SU-DHL-6 (cell line): ENCODE results near the gene PCDHB6.
"Not testable (repeated sequence)": the region's sequence is repeated elsewhere in the genome, so short reads cannot be mapped to it uniquely, and the experiment has no call there.

ENCODE experiments used
- H2AFZ ChIP-seq: fragments of 200-600 bp; sonication (generic); 2 replicates; pipeline ENCODE4 v1.6.1; 2014; ENCODE audit warnings: low read depth, mild to moderate bottlenecking, moderate library complexity, mixed read lengths, antibody characterized with exemption, low read length; ENCODE audit not compliant: severe bottlenecking
- H3F3A ChIP-seq: fragments of 200-600 bp; shearing (Covaris generic); 2 replicates; pipeline ENCODE4 v1.6.0; 2016; ENCODE audit warnings: antibody characterized with exemption, mild to moderate bottlenecking; ENCODE audit not compliant: insufficient read depth
- H3K27ac ChIP-seq: fragments of 200-600 bp; sonication (generic); 2 replicates; pipeline ENCODE4 v1.5.1; 2016; ENCODE audit warnings: low read depth, mild to moderate bottlenecking, low read length, moderate library complexity, mixed read lengths
- H3K27me3 ChIP-seq: fragments of 200-600 bp; sonication (generic), shearing (Covaris generic); 2 replicates; pipeline ENCODE4 v1.6.0; 2014; ENCODE audit warnings: mild to moderate bottlenecking, low read length
- H3K36me3 ChIP-seq: fragments of 200-600 bp; sonication (generic); 2 replicates; pipeline ENCODE4 v1.6.1; 2014; ENCODE audit warnings: mild to moderate bottlenecking, low read length, mixed read lengths
- H3K4me2 ChIP-seq: fragments of 300-600, 200-600 bp; shearing (Covaris generic), sonication (generic); 2 replicates; pipeline ENCODE4 v1.6.0; 2014; ENCODE audit warnings: low read length, low read depth, mild to moderate bottlenecking; ENCODE audit not compliant: poor library complexity, severe bottlenecking
- H3K4me3 ChIP-seq: fragments of 200-600 bp; sonication (generic); 2 replicates; pipeline ENCODE4 v1.5.1; 2014; ENCODE audit warnings: antibody characterized with exemption, low read length, mild to moderate bottlenecking, mixed read lengths; ENCODE audit not compliant: insufficient read depth, poor library complexity, severe bottlenecking
- H3K79me2 ChIP-seq: fragments of 200-600 bp; sonication (generic); 2 replicates; pipeline ENCODE4 v1.6.1; 2014; ENCODE audit warnings: mild to moderate bottlenecking, low read length, moderate library complexity; ENCODE audit not compliant: insufficient read depth
- H3K9ac ChIP-seq: fragments of 200-600 bp; sonication (generic); 2 replicates; pipeline ENCODE4 v1.7.0; 2014; ENCODE audit warnings: mild to moderate bottlenecking, low read length
- H3K9me2 ChIP-seq: fragments of 200-600 bp; sonication (generic); replicated peaks from 2 replicates; pipeline ENCODE4 v1.6.1; 2014; ENCODE audit warnings: low read length; ENCODE audit not compliant: insufficient read depth
- H3K9me3 ChIP-seq: fragments of 200-600 bp; sonication (generic); 2 replicates; pipeline ENCODE4 v1.6.1; 2014; ENCODE audit warnings: low read length, mixed read lengths; ENCODE audit not compliant: insufficient read depth
- H4K20me1 ChIP-seq: fragments of 200-600 bp; sonication (generic); 2 replicates; pipeline ENCODE4 v1.6.1; 2014; ENCODE audit warnings: low read depth, mild to moderate bottlenecking, antibody characterized with exemption, low read length, moderate library complexity, mixed read lengths
- EZH2phosphoT487 ChIP-seq: fragments of 200-600 bp; sonication (generic), shearing (Covaris generic); conservative IDR thresholded peaks from 2 replicates; pipeline ENCODE4 v1.6.1; 2018; ENCODE audit warnings: mild to moderate bottlenecking, antibody characterized with exemption, low read length, moderate library complexity, mixed read lengths
- TF ChIP-seq, protein P1 (sequence below): fragments of 200-600 bp; sonication (generic); IDR thresholded peaks from one replicate; pipeline ENCODE4 v1.5.1; 2017; ENCODE audit warnings: antibody characterized with exemption, mild to moderate bottlenecking, low read length, moderate library complexity; ENCODE audit not compliant: insufficient read depth, poor library complexity, severe bottlenecking

PCDHB6 gene

DNA sequence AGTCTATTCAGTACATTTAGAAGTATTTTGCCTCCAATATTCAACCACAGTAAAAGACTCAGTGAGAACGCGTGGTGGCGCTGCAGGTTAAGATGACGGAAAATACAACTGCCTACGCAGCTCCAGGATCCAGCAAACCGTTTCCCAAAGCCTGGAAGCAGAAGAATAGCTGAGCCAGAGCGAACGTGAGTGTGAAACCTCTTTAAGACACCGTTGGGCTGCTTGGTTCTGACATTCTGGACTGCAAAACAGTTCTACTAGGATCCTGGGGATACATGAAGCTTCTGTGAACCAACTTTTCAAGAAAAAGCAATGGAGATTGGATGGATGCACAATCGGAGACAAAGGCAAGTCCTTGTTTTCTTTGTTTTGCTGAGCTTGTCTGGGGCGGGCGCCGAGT lies 32.4 kb downstream of the PCDHB6 start, which contains the start of gene PCDHB16:
PCDHB16 (plus strand) TSS at position 140 of the 400 bp plus-strand sequence; CDS start at position 313, 173 bp downstream.
- no peak within 1 kb of the TSS for H3K4me3 ChIP-seq
- H3K27ac ChIP-seq, result no peak within 1 kb of the TSS
- no peaks in the 10 kb centered on the region for H3F3A ChIP-seq
- H3K9me2 ChIP-seq, result no peaks in the 10 kb centered on the region
- no peaks in the 10 kb centered on the region for H3K9me3 ChIP-seq
- H3K79me2 ChIP-seq, result no peaks in the 10 kb centered on the region
- H4K20me1 ChIP-seq, result no peaks in the 10 kb centered on the region
- no peaks in the 10 kb centered on the region for H3K36me3 ChIP-seq
- TF ChIP-seq EZH2phosphoT487, result no peak
- TF ChIP-seq, protein P1, sequence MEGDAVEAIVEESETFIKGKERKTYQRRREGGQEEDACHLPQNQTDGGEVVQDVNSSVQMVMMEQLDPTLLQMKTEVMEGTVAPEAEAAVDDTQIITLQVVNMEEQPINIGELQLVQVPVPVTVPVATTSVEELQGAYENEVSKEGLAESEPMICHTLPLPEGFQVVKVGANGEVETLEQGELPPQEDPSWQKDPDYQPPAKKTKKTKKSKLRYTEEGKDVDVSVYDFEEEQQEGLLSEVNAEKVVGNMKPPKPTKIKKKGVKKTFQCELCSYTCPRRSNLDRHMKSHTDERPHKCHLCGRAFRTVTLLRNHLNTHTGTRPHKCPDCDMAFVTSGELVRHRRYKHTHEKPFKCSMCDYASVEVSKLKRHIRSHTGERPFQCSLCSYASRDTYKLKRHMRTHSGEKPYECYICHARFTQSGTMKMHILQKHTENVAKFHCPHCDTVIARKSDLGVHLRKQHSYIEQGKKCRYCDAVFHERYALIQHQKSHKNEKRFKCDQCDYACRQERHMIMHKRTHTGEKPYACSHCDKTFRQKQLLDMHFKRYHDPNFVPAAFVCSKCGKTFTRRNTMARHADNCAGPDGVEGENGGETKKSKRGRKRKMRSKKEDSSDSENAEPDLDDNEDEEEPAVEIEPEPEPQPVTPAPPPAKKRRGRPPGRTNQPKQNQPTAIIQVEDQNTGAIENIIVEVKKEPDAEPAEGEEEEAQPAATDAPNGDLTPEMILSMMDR, result peak; percentile 62
- H2AFZ ChIP-seq, result no peak within 1 kb of the TSS
- no peak within 1 kb of the TSS for H3K9ac ChIP-seq
- no peak within 1 kb of the TSS for H3K4me2 ChIP-seq
- H3K27me3 ChIP-seq, result no peaks in the 10 kb centered on the region

DNA sequence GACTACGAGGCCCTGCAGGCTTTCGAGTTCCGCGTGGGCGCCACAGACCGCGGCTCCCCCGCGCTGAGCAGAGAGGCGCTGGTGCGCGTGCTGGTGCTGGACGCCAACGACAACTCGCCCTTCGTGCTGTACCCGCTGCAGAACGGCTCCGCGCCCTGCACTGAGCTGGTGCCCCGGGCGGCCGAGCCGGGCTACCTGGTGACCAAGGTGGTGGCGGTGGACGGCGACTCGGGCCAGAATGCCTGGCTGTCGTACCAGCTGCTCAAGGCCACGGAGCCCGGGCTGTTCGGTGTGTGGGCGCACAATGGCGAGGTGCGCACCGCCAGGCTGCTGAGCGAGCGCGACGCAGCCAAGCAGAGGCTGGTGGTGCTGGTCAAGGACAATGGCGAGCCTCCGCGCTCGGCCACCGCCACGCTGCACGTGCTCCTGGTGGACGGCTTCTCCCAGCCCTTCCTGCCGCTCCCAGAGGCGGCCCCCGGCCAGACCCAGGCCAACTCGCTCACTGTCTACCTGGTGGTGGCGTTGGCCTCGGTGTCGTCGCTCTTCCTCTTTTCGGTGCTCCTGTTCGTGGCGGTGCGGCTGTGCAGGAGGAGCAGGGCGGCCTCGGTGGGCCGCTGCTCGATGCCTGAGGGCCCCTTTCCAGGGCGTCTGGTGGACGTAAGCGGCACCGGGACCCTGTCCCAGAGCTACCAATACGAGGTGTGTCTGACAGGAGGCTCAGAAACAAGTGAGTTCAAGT lies 34.4 kb downstream of the PCDHB6 start:
- not testable (repeated sequence) for H3K79me2 ChIP-seq, H3F3A ChIP-seq, H3K36me3 ChIP-seq, H3K9me3 ChIP-seq, H3K27ac ChIP-seq, H3K9ac ChIP-seq, H2AFZ ChIP-seq, H4K20me1 ChIP-seq, H3K4me2 ChIP-seq, H3K9me2 ChIP-seq, H3K4me3 ChIP-seq, H3K27me3 ChIP-seq

DNA sequence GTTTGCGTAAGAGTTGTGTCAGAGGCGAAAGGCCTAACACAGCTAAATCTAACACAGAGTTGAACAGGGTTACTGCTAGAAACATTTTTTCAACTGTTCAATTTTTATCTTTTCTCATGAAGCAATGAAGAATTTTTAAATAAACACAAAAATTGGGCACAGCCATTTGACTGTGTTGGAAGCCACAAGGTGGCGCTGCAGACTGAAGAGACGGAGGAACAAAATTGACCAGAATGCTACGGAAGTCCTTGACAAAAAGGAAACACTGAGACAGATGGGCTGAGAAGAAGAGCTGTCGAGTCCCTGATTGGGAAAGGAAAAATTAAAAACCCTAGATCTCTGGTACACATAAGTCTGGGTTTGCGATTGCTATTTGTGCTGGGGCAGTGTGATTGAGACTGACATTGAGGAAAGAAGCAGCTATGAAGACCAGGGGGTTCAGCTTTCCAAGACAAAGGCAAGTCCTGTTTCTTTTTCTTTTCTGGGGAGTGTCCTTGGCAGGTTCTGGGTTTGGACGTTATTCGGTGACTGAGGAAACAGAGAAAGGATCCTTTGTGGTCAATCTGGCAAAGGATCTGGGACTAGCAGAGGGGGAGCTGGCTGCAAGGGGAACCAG lies 37.1 kb downstream of the PCDHB6 start, which contains the start of gene PCDHB9:
PCDHB9 (plus strand) TSS at position 265 of the 616 bp plus-strand sequence; CDS start at position 423, 158 bp downstream.
- Histone ChIP-seq H3K36me3 (no peaks in the 10 kb centered on the region), H3K9ac (peak within 1 kb of the TSS; percentile 33; the same call in 1 of the 2 replicates), H3K4me2 (peak within 1 kb of the TSS; percentile 58), H3K27me3 (no peaks in the 10 kb centered on the region), H3K79me2 (no peaks in the 10 kb centered on the region), H3F3A (no peaks in the 10 kb centered on the region), H3K4me3 (no peak within 1 kb of the TSS), H3K9me2 (no peaks in the 10 kb centered on the region), H3K27ac (no peak within 1 kb of the TSS), H3K9me3 (no peaks in the 10 kb centered on the region), H4K20me1 (no peaks in the 10 kb centered on the region), H2AFZ (peak within 1 kb of the TSS; percentile 80)
- no peak for TF ChIP-seq EZH2phosphoT487
- TF ChIP-seq, protein P1, result peak; percentile 98

DNA sequence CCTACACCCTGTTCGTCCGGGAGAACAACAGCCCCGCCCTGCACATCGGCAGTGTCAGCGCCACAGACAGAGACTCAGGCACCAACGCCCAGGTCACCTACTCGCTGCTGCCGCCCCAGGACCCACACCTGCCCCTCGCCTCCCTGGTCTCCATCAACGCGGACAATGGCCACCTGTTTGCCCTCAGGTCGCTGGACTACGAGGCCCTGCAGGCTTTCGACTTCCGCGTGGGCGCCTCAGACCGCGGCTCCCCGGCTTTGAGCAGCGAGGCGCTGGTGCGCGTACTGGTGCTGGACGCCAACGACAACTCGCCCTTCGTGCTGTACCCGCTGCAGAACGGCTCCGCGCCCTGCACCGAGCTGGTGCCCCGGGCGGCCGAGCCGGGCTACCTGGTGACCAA lies 38.8 kb downstream of the PCDHB6 start:
- H2AFZ ChIP-seq, H3K9me2 ChIP-seq, H3K27ac ChIP-seq, H3K9me3 ChIP-seq, H3F3A ChIP-seq, H3K9ac ChIP-seq, H3K36me3 ChIP-seq, H3K27me3 ChIP-seq, H3K4me2 ChIP-seq, H3K4me3 ChIP-seq, H3K79me2 ChIP-seq, H4K20me1 ChIP-seq: not testable (repeated sequence)

DNA sequence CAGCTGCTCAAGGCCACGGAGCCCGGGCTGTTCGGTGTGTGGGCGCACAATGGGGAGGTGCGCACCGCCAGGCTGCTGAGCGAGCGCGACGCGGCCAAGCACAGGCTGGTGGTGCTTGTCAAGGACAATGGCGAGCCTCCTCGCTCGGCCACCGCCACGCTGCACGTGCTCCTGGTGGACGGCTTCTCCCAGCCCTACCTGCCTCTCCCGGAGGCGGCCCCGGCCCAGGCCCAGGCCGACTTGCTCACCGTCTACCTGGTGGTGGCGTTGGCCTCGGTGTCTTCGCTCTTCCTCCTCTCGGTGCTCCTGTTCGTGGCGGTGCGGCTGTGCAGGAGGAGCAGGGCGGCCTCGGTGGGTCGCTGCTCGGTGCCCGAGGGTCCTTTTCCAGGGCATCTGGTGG lies 39.3 kb downstream of the PCDHB6 start:
- not testable (repeated sequence) for H3K4me3 ChIP-seq, H3K9me3 ChIP-seq, H3K27ac ChIP-seq, H3F3A ChIP-seq, H3K36me3 ChIP-seq, H2AFZ ChIP-seq, H3K27me3 ChIP-seq, H3K4me2 ChIP-seq, H3K9ac ChIP-seq, H3K9me2 ChIP-seq, H3K79me2 ChIP-seq, H4K20me1 ChIP-seq
